Urinary bladder (tissue), 4 donors: ENCODE data around the gene MPRIP. TPM values are rescaled to one million over a fixed set of nuclear protein-coding genes. Genes with fewer than 3 reads are reported as not detected.

ENCODE experiments used
- DNase-seq: peaks from one replicate; pipeline ENCODE4 v3.0.0-alpha.2; 2015; ENCODE audit errors: extremely low spot score
- H3K27ac ChIP-seq: one replicate; pipeline ENCODE4 v1.5.1; 2013; ENCODE audit warnings: low read depth, mild to moderate bottlenecking, moderate library complexity
- H3K36me3 ChIP-seq: one replicate; pipeline ENCODE4 v1.6.1; 2013; ENCODE audit warnings: mild to moderate bottlenecking, moderate library complexity; ENCODE audit not compliant: insufficient read depth
- H3K4me1 ChIP-seq: one replicate; pipeline ENCODE4 v1.6.1; 2013; ENCODE audit warnings: mild to moderate bottlenecking, moderate library complexity; ENCODE audit not compliant: insufficient read depth
- H3K4me3 ChIP-seq: one replicate; pipeline ENCODE4 v1.5.1; 2013; ENCODE audit warnings: low read depth, low read length
- WGBS: extraction: QIAGEN DNeasy Blood & Tissue Kit; methylation state at CpG from one replicate; pipeline ENCODE4 v1.1.7; 2013; 5-methylcytosine and 5-hydroxymethylcytosine counted together
- polyA plus RNA-seq: library from polyadenylated mRNA; stranded (reverse); fragments of 200-250 nt; gene quantifications from one replicate; pipeline ENCODE4 v1.2.3, GENCODE V29; 2013
- total RNA-seq: library from RNA; depleted of rRNA; stranded (reverse); fragments of >200 nt; gene quantifications from one replicate; pipeline ENCODE4 v1.2.3, GENCODE V29; 2014
- donor health status: healthy with polysubstance abuse.
- donor health status: healthy.

Gene MPRIP
- total and polyA plus RNA-seq, 2 donors, result 91.4 to 158 TPM

GRCh38 chr17:17067257-17067656 lies 25.0 kb downstream of the MPRIP start:
- Histone ChIP-seq H3K36me3 (no peaks in the 10 kb centered on the region), H3K27ac (no peak overlapping the region), H3K4me3 (no peak overlapping the region), H3K4me1 (peaks cover 4% of the 10 kb centered on the region)
- 76% methylated on average over 5 of the region's 5 CpGs for WGBS
- DNase-seq, result no peak

GRCh38 chr17:17069849-17070248 lies 27.6 kb downstream of the MPRIP start:
- H3K4me1 ChIP-seq, result no peaks in the 10 kb centered on the region
- DNase-seq, result no peak
- H3K4me3 ChIP-seq, result no peak overlapping the region
- H3K36me3 ChIP-seq, result no peaks in the 10 kb centered on the region
- no peak overlapping the region for H3K27ac ChIP-seq

DNA sequence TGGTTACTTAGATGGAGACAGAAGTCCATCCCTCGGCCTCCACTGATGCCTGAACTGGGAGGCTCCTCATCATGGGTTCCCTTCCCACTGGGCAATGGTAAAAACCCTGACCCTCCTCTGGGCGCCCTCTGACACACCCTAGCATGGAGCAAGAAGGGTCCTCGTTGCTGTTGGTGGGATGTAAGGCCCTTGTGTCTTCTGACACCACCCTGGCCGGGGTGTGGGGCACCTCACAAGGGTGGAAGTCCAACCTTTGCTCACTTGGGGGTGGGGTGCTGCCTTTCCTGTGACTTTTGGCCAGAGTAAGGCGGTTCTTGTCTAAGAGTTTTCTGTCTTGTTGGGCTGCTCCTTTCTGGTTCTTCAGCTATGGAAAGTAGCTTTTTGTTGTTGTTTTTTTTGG lies 28.7 kb downstream of the MPRIP start:
- Histone ChIP-seq H3K4me3 (no peak overlapping the region), H3K4me1 (peaks cover 2% of the 10 kb centered on the region), H3K36me3 (no peaks in the 10 kb centered on the region), H3K27ac (no peak overlapping the region)
- DNase-seq, result no peak
- WGBS, result 82% methylated on average over 5 of the region's 5 CpGs

DNA sequence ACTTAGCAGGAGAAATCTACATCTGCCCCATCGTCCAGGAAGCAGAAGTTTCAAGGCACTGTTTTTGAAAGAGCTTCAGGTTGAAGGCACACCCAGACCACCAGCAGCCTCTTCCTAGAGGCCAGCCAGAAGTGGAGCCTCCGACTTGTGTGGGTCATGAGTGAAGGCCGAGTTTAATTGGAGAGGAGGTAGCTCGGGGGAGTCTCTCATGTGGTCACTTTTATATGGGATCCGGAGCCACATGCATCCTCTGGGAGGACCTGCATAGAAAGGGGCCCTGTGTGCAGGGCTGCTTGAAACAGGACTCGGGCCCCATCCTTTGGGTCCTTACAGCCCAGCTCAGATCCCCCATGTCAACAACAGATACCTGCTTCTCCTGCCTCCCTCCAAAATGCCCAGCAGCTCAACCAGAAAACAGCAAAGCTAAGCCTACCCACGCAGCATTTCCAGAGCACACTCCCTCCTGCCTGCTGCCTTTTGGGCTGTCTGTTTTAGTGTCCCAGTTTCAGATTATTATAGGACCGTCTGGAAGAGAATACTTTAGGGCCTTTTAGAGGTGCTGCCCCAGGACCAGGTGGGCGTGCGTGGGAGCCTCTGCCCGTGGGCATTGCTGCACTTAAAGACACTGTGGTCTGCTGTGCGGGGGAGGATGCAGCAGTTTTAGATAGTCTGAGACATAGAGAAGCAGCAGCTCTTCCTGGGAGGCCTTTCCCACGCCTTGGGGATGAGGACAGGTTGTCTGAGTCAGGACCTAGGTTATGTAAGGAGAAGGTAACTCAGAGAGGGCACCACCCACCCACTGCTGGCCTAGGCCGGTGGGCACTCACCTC lies 29.5 kb downstream of the MPRIP start:
- WGBS, result 83% methylated on average over 14 of the region's 14 CpGs
- H3K36me3 ChIP-seq, result no peaks in the 10 kb centered on the region
- DNase-seq, result no peak
- H3K4me1 ChIP-seq, result peaks cover 2% of the 10 kb centered on the region
- no peak overlapping the region for H3K4me3 ChIP-seq
- H3K27ac ChIP-seq, result no peak overlapping the region

DNA sequence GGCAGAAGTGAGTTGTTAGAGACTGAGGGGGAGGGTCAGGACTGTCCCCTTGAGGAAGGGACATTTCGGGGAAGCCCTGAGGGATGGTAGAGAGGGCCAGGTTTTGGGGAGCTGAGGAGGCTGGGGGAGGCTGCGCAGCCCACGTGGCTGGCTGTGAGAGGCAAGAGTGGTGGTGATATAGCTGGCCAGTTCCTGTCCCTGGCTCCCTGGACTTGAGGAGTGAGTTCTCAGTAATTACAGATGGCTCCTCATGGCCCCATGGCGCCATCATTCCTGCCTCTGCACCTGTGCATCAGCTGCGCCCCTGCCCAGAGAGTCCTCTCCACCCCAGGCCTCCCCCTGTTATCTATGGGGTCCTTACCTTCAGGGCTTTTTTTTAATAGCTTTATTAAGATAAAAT lies 30.3 kb downstream of the MPRIP start:
- WGBS, result 90% methylated on average over 5 of the region's 5 CpGs
- no peak overlapping the region for H3K4me3 ChIP-seq
- peaks cover 2% of the 10 kb centered on the region for H3K4me1 ChIP-seq
- no peaks in the 10 kb centered on the region for H3K36me3 ChIP-seq
- DNase-seq, result no peak
- no peak overlapping the region for H3K27ac ChIP-seq

DNA sequence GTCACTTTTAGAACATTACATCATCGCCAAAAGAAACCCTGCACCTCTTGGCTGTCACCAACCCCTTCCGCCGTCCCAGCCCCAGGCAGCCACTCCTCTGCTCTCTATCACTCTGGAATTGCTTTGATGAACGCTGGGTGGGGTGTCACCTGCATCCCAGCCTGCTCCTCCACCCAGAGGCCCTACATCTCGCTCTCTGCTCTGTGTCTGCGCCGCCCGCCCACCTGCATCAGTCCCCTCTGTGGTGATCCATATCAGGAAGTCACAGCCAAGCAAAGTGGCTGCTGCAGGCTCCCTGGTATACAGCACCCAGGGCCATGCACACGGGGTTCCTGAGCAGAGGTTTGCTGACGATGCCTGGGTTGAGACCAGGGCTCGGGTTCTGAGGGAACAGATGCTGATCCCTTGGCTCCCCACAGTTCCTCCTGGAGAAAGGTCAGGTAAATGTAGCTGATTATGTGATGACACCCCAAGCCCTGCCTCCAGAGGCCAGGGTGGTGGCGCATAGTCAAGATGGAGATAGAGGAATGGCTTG lies 30.8 kb downstream of the MPRIP start:
- Histone ChIP-seq H3K36me3 (no peaks in the 10 kb centered on the region), H3K4me3 (no peak overlapping the region), H3K4me1 (peaks cover 2% of the 10 kb centered on the region), H3K27ac (no peak overlapping the region)
- no peak for DNase-seq
- 89% methylated on average over 12 of the region's 12 CpGs for WGBS

DNA sequence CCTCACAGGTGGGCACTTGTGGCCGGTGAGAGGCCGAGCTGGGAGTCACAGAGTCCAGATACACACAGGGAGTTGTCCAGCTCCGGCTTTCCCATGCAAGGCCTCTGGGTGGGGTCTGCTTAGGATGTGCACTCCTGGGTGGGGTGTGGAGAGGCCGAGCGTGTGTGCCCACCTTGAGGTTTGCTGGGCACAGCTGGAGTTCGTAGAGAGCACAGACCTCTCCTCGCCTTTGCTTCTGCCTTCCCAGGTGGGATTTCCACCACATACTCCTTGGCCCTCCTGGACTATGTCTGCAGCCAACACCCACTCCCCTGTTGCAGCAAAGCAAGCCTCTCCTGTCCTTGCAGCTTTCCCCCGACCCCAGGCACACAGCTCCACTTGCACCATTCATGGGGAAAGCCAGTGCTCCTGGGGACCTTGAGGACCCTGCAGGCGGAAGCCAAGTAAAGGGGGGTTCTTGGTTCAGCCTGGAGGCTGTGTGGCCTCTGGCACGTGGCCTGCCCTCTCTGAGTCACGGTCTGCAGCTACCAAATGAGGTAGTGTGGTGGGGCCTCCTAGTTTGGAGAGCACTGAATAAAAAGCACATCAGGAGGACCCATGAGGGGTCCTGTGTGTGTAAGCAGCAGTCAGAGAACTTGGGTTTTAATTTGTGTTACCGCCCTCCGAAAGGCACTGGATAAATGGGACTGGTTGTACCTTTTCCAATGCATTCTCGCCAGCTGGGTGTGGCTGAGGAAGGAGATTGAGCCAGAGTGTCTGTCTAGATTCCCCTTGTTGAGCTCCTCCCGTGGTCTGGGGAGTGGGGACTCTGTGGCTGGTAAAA lies 31.5 kb downstream of the MPRIP start:
- DNase-seq, result no peak
- WGBS, result 73% methylated on average over 15 of the region's 15 CpGs
- H3K36me3 ChIP-seq, result no peaks in the 10 kb centered on the region
- no peak overlapping the region for H3K27ac ChIP-seq
- H3K4me3 ChIP-seq, result no peak overlapping the region
- peaks cover 2% of the 10 kb centered on the region for H3K4me1 ChIP-seq

- 26% methylated on average over 11 of the region's 11 CpGs for WGBS
- Histone ChIP-seq H3K36me3 (no peaks in the 10 kb centered on the region), H3K4me1 (peaks cover 3% of the 10 kb centered on the region), H3K27ac (no peak overlapping the region), H3K4me3 (no peak overlapping the region)
- DNase-seq, result no peak
Observed at GRCh38 chr17:17075125-17075781, 33.0 kb downstream of the MPRIP start.

DNA sequence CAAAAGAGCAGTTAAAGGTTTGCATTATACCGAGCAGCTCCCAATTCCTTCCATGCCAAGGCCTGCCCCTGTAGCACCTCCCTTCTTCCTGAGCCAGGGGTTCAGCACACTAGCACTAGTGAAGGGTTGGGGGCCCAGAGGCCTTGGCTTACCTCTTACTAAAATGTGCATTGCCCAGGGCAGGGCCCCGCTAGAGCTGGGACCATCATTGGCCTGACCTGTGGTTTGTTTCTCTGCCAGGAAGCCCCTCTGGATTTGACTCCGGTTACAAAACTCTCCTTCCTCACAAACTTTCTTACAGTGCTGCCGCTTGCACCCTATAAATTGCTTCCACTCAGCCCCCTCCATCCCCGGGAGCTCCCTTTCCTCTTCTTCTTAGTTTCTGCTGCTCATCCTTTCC lies 33.8 kb downstream of the MPRIP start:
- WGBS, result 80% methylated on average over 5 of the region's 5 CpGs

GRCh38 chr17:17077101-17077500 lies 34.8 kb downstream of the MPRIP start:
- no peak overlapping the region for H3K27ac ChIP-seq
- no peak overlapping the region for H3K4me3 ChIP-seq
- no peaks in the 10 kb centered on the region for H3K36me3 ChIP-seq
- H3K4me1 ChIP-seq, result peaks cover 3% of the 10 kb centered on the region
- WGBS, result 97% methylated on average over 6 of the region's 6 CpGs
- no peak for DNase-seq

More for the DNA sequence above, 33.8 kb downstream of the MPRIP start:
- H3K4me1 ChIP-seq, result peaks cover 3% of the 10 kb centered on the region
- H3K4me3 ChIP-seq, result no peak overlapping the region
- no peak overlapping the region for H3K27ac ChIP-seq
- H3K36me3 ChIP-seq, result no peaks in the 10 kb centered on the region
- DNase-seq, result no peak

DNA sequence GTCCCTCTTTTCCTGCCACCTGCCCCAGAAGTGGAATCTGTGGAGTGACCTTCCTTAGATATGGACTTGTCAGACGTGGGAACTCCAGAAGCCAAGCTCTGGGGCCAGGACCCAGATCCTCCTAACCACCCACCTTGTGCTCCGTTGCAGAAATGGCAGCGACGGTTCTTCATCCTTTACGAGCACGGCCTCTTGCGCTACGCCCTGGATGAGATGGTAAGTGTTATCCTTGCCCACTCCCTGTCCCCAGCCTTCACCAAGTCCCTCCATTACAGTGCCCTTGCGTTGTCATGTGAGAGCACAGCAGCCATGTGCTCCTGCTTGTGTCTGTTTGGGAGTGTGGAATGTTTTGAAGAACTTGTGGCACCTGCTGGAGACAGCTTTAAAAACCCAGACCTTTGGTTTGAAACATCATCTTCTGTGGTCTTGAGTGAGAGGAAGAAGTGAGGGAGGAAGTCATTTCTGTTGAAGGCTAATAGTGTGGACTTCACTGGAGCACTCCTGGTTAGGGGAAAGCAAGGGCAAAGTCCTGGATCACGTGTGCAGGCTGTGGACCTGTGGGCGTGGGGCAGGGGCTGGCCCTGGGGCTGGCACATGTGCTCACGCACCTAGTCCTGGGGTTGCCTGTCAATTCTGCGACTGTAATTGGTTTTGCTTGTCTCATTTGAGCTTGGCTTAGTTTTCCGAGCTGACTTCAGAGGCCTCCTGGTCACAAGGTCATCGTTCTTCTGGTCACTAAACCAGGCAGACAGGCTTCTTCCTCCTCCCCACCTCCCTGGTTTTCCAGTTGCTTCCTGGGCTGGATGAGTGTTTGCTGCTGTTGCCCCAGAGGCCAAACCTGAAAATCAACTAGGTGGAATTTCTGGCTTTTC lies 35.8 kb downstream of the MPRIP start:
- 85% methylated on average over 15 of the region's 15 CpGs for WGBS
- DNase-seq, result no peak
- Histone ChIP-seq H3K4me1 (peaks cover 3% of the 10 kb centered on the region), H3K27ac (no peak overlapping the region), H3K36me3 (no peaks in the 10 kb centered on the region), H3K4me3 (no peak overlapping the region)

GRCh38 chr17:17078832-17079231 lies 36.6 kb downstream of the MPRIP start:
- 89% methylated on average over 7 of the region's 7 CpGs for WGBS

GRCh38 chr17:17079336-17079735 lies 37.1 kb downstream of the MPRIP start:
- Histone ChIP-seq H3K36me3 (no peaks in the 10 kb centered on the region), H3K4me3 (no peak overlapping the region), H3K4me1 (peaks cover 3% of the 10 kb centered on the region), H3K27ac (no peak overlapping the region)
- WGBS, result 60% methylated on average over 4 of the region's 4 CpGs
- DNase-seq, result no peak

More at GRCh38 chr17:17078832-17079231, 36.6 kb downstream of the MPRIP start:
- DNase-seq, result no peak
- Histone ChIP-seq H3K4me1 (peaks cover 3% of the 10 kb centered on the region), H3K36me3 (no peaks in the 10 kb centered on the region), H3K4me3 (no peak overlapping the region), H3K27ac (no peak overlapping the region)
